MM.1S (cell line): ENCODE results near the gene ILK.

Source experiments
- DNase-seq: peaks from one replicate; pipeline ENCODE4 v3.0.0-alpha.2; 2015
- H2AFZ ChIP-seq: fragments of 300-600 bp; sonication (generic); 2 replicates; pipeline ENCODE4 v1.6.0; 2016; ENCODE audit warnings: antibody characterized with exemption, low read length
- H3F3A ChIP-seq: fragments of 300-600 bp; sonication (generic); 2 replicates; pipeline ENCODE4 v1.6.1; 2016; ENCODE audit warnings: mild to moderate bottlenecking, antibody characterized with exemption, low read length, moderate library complexity, mixed read lengths; ENCODE audit not compliant: insufficient read depth
- H3K27ac ChIP-seq: fragments of 300-600 bp; sonication (generic); 2 replicates; pipeline ENCODE4 v1.5.1; 2016; ENCODE audit warnings: mild to moderate bottlenecking, low read length
- H3K27me3 ChIP-seq: fragments of 300-600 bp; sonication (generic); replicated peaks from 2 replicates; pipeline ENCODE4 v1.6.0; 2016; ENCODE audit warnings: low read length; ENCODE audit not compliant: insufficient read depth
- H3K36me3 ChIP-seq: fragments of 300-600 bp; sonication (generic); replicated peaks from 2 replicates; pipeline ENCODE4 v1.6.1; 2016; ENCODE audit warnings: mild to moderate bottlenecking, low read length, mixed read lengths; ENCODE audit not compliant: insufficient read depth
- H3K4me1 ChIP-seq: fragments of 300-600 bp; sonication (generic); 2 replicates; pipeline ENCODE4 v1.6.1; 2016; ENCODE audit warnings: low read length, mixed read lengths
- H3K4me2 ChIP-seq: fragments of 300-600 bp; sonication (generic); 2 replicates; pipeline ENCODE4 v1.6.0; 2016; ENCODE audit warnings: low read depth, low read length
- H3K4me3 ChIP-seq: fragments of 300-600 bp; sonication (generic); 2 replicates; pipeline ENCODE4 v1.5.1; 2016; ENCODE audit warnings: low read length, mixed read lengths
- H3K79me2 ChIP-seq: fragments of 300-600 bp; sonication (generic); 2 replicates; pipeline ENCODE4 v1.6.1; 2016; ENCODE audit warnings: mixed run types, low read length, mixed read lengths
- H3K9ac ChIP-seq: fragments of 300-600 bp; sonication (generic); 2 replicates; pipeline ENCODE4 v1.6.1; 2016; ENCODE audit warnings: low read length, mixed read lengths
- H3K9me2 ChIP-seq: fragments of 300-600 bp; sonication (generic); replicated peaks from 2 replicates; pipeline ENCODE4 v1.6.1; 2016; ENCODE audit warnings: mild to moderate bottlenecking, low read length, mixed read lengths; ENCODE audit not compliant: insufficient read depth
- H3K9me3 ChIP-seq: fragments of 300-600 bp; sonication (generic); replicated peaks from 2 replicates; pipeline ENCODE4 v1.6.1; 2016; ENCODE audit warnings: mild to moderate bottlenecking, low read length, mixed read lengths; ENCODE audit not compliant: insufficient read depth
- H4K20me1 ChIP-seq: fragments of 300-600 bp; sonication (generic); 2 replicates; pipeline ENCODE4 v1.6.1; 2016; ENCODE audit warnings: mild to moderate bottlenecking, low read length, moderate library complexity, mixed read lengths; ENCODE audit not compliant: insufficient read depth
- EZH2 ChIP-seq: fragments of 300-600 bp; sonication (generic); optimal IDR thresholded peaks from 2 replicates; pipeline ENCODE3; 2017; ENCODE audit warnings: low read depth, mild to moderate bottlenecking, antibody characterized with exemption, low read length, mixed read lengths
- EZH2phosphoT487 ChIP-seq: fragments of 300-600 bp; sonication (generic); IDR thresholded peaks from 2 replicates; pipeline ENCODE4 v1.6.1; 2018; ENCODE audit warnings: antibody characterized with exemption, low read length
- TF ChIP-seq, protein P1 (sequence below): fragments of 300-600 bp; sonication (generic); IDR thresholded peaks from 2 replicates; pipeline ENCODE4 v1.5.1; 2016; ENCODE audit warnings: antibody characterized with exemption, low read length, mixed read lengths

ILK gene

DNA sequence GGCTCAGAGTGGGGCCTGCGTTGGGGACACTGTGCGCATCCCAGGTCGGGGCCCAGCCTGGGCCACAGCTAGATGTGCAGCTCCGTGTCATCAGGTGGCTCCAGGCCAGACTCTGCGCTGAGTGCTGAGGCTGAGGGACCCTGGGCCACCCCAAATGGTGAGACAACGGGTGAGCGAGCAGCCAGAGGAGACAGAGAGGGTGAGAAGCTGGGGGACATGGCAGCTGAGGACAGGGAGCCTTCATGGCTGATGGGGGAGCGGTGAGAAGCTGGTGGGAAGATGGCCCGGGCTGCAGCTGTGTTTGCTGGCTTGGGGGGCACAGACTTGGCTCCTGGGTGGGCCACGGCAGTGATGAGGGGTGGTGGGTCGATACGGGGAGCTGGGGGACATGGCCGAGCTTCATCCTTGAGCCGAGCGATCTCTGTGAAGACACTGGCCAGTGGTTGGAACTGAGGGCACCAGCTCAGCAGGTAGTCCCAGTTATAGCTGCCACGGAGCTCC, 18.2 kb downstream of the ILK start:
- H3K9me2 ChIP-seq, result no peaks in the 10 kb centered on the region
- no peak overlapping the region for H3K4me2 ChIP-seq
- H3F3A ChIP-seq, result no peaks in the 10 kb centered on the region
- no peaks in the 10 kb centered on the region for H3K9me3 ChIP-seq
- DNase-seq, result no peak
- H2AFZ ChIP-seq, result peak overlapping the region; percentile 16; the same call in 1 of the 2 replicates
- no peaks in the 10 kb centered on the region for H4K20me1 ChIP-seq
- no peak overlapping the region for H3K9ac ChIP-seq
- no peak overlapping the region for H3K4me3 ChIP-seq
- H3K27ac ChIP-seq, result no peak overlapping the region
- H3K79me2 ChIP-seq, result peaks cover 14% of the 10 kb centered on the region
- H3K27me3 ChIP-seq, result no peaks in the 10 kb centered on the region
- H3K36me3 ChIP-seq, result no peaks in the 10 kb centered on the region
- H3K4me1 ChIP-seq, result peaks cover 19% of the 10 kb centered on the region; the same call in 1 of the 2 replicates
- TF ChIP-seq, protein P1, sequence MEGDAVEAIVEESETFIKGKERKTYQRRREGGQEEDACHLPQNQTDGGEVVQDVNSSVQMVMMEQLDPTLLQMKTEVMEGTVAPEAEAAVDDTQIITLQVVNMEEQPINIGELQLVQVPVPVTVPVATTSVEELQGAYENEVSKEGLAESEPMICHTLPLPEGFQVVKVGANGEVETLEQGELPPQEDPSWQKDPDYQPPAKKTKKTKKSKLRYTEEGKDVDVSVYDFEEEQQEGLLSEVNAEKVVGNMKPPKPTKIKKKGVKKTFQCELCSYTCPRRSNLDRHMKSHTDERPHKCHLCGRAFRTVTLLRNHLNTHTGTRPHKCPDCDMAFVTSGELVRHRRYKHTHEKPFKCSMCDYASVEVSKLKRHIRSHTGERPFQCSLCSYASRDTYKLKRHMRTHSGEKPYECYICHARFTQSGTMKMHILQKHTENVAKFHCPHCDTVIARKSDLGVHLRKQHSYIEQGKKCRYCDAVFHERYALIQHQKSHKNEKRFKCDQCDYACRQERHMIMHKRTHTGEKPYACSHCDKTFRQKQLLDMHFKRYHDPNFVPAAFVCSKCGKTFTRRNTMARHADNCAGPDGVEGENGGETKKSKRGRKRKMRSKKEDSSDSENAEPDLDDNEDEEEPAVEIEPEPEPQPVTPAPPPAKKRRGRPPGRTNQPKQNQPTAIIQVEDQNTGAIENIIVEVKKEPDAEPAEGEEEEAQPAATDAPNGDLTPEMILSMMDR, result no peak
- TF ChIP-seq EZH2phosphoT487 (no peak), EZH2 (no peak)

DNA sequence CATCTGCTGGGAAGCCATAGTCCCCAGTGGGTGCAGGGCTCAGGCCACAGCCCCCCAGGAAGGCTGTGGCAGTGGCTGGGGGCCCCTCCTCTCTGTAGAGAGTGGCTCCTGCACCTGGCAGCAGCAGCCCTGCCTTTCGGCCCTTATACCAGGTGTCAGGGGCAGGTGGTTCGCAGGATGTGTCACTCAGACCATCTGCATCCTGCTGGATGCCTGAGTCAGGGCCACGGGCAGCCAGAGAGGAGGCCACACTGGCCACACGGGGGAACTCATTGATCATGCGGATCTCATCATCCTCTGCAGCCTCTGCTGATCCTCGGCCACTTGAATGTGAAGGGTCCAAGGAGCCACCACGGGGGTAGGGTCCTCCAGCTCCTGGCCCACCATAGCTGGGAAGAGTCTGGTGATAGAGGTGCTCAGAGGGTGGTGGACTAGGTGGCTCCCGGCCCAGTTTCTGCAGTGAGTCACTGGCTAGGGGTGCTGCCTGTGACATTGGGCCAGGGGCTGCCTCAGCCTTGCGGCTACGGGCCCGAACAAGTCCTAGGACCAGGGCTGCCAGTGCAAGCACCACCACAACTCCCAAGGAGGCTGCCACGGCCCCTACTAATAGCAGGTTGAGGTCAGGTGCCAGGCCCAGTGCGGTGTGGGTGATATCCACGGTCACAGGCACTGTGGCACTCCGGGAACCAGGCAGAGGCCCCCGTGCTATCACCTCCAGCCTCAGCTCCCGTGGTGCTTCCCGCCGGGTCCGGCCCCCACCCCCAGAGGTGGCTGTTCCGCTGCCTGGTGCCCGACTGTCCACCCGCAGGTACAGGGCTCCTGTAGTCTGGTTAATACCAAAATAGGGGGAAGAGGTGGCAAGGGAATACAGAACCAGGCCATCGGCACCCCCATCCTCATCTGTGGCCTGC, 18.9 kb downstream of the ILK start:
- Histone ChIP-seq H3F3A (no peaks in the 10 kb centered on the region), H3K9ac (no peak overlapping the region), H3K27me3 (no peaks in the 10 kb centered on the region), H2AFZ (peak overlapping the region; percentile 16; the same call in 1 of the 2 replicates), H3K9me2 (no peaks in the 10 kb centered on the region), H3K36me3 (no peaks in the 10 kb centered on the region), H3K4me1 (peaks cover 25% of the 10 kb centered on the region), H3K27ac (no peak overlapping the region), H4K20me1 (no peaks in the 10 kb centered on the region), H3K9me3 (no peaks in the 10 kb centered on the region), H3K4me2 (peak overlapping the region; percentile 15; the same call in 1 of the 2 replicates), H3K79me2 (peaks cover 14% of the 10 kb centered on the region), H3K4me3 (no peak overlapping the region)
- TF ChIP-seq EZH2phosphoT487, result no peak
- no peak for TF ChIP-seq EZH2
- TF ChIP-seq, protein P1, result peak; percentile 26
- peak; percentile 69 for DNase-seq

DNA sequence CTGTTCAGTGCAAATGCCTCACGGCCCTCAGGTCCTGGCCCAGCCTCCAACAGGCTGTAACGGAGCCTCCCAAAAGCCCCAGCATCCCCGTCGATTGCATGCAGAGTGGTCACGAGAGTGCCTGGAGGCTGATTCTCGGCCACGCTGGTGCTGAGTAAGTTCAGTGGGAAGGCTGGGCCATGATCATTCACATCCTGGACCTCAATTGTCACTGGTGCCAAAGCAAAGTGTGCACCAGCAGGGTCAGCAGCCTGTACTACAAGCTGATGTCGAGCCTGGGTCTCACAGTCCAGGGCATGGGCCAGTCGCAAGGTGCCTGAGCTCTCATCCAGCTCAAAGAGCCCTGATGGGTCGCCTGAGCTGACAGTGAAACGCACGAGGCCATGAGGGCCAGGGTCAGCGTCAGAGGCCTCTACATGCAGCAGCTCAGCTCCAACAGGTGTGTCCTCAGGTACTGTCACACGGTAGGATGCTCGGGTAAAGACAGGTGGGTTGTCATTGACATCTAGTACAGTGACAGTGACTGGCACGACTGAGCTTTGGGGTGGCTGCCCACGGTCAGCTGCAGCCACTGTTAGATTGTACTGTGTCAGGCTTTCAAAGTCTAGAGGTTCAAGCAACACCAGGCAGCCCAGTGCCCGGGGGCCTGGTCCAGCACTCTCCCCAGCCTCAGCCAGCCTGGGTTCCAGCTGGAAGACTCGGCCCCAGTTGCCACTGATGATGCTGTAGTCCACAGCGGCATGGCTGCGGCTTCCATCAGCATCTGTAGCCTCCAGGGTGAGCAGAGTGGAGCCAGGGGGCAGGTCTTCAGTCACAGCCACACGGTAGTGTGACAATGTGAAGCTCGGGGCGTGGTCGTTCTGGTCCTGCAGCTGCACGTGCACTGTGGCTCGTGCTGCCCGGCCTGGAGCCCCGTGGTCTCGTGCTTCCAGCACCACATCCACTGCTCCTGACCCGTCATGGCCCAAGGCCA, 20.1 kb downstream of the ILK start:
- H3K36me3 ChIP-seq, result no peaks in the 10 kb centered on the region
- H4K20me1 ChIP-seq, result no peaks in the 10 kb centered on the region
- H3K4me1 ChIP-seq, result peaks cover 18% of the 10 kb centered on the region
- H3K4me3 ChIP-seq, result no peak overlapping the region
- H3K27ac ChIP-seq, result no peak overlapping the region
- H3K9ac ChIP-seq, result no peak overlapping the region
- no peaks in the 10 kb centered on the region for H3K27me3 ChIP-seq
- TF ChIP-seq EZH2, result no peak
- TF ChIP-seq, protein P1, result no peak
- TF ChIP-seq EZH2phosphoT487, result no peak
- H3K79me2 ChIP-seq, result peaks cover 4% of the 10 kb centered on the region
- no peaks in the 10 kb centered on the region for H3F3A ChIP-seq
- no peaks in the 10 kb centered on the region for H3K9me3 ChIP-seq
- no peaks in the 10 kb centered on the region for H3K9me2 ChIP-seq
- H2AFZ ChIP-seq, result no peak overlapping the region
- no peak for DNase-seq
- no peak overlapping the region for H3K4me2 ChIP-seq
